Osteoblast (primary cell): ENCODE results near the gene PDYN. TPM values are rescaled to one million over a fixed set of nuclear protein-coding genes. Genes with fewer than 3 reads are reported as not detected.

Experiments used
- DNase-seq: peaks from one replicate; pipeline ENCODE4 v3.0.0; 2011; ENCODE audit warnings: low spot score, mixed read lengths; ENCODE audit not compliant: insufficient read length; ENCODE audit errors: missing footprints
- H2AFZ ChIP-seq: 2 replicates; pipeline ENCODE4 v1.6.0; 2011; ENCODE audit warnings: mild to moderate bottlenecking, low read length
- H3K27ac ChIP-seq: 2 replicates; pipeline ENCODE4 v1.5.1; 2011; ENCODE audit warnings: mild to moderate bottlenecking, low read depth, low read length, moderate library complexity
- H3K27me3 ChIP-seq: 2 replicates; pipeline ENCODE4 v1.6.0; 2012; ENCODE audit warnings: mild to moderate bottlenecking, control low read depth, inconsistent platforms, low read length, moderate library complexity; ENCODE audit not compliant: insufficient read depth
- H3K36me3 ChIP-seq: 2 replicates; pipeline ENCODE4 v1.5.1; 2011; ENCODE audit warnings: mild to moderate bottlenecking, low read length, control low read depth, moderate library complexity; ENCODE audit not compliant: insufficient read depth
- H3K4me1 ChIP-seq: 2 replicates; pipeline ENCODE4 v1.5.1; 2011; ENCODE audit warnings: mild to moderate bottlenecking, low read length, control low read depth, moderate library complexity; ENCODE audit not compliant: insufficient read depth
- H3K4me2 ChIP-seq: 2 replicates; pipeline ENCODE4 v1.6.0; 2011; ENCODE audit warnings: mild to moderate bottlenecking, low read length; ENCODE audit not compliant: insufficient read depth
- H3K4me3 ChIP-seq: fragments of 200-600 bp; sonication (generic); 3 replicates; pipeline ENCODE4 v1.5.1; 2012; ENCODE audit warnings: mild to moderate bottlenecking, low read length, inconsistent platforms; ENCODE audit not compliant: insufficient read depth
- H3K79me2 ChIP-seq: 2 replicates; pipeline ENCODE4 v1.6.0; 2012; ENCODE audit warnings: mild to moderate bottlenecking, low read length, control low read depth, inconsistent platforms; ENCODE audit not compliant: insufficient read depth
- H3K9me3 ChIP-seq: 2 replicates; pipeline ENCODE4 v1.5.1; 2011; ENCODE audit warnings: low read depth, low read length, control low read depth
- H4K20me1 ChIP-seq: 2 replicates; pipeline ENCODE4 v1.6.0; 2012; ENCODE audit warnings: mild to moderate bottlenecking, low read length, control low read depth; ENCODE audit not compliant: insufficient read depth
- total RNA-seq: library from RNA; depleted of rRNA; stranded (reverse); fragments of >200 nt; gene quantifications from 2 replicates; pipeline ENCODE4 v1.2.3, GENCODE V29; 2012
- TF ChIP-seq, protein P1 (sequence below): IDR thresholded peaks from 2 replicates; pipeline ENCODE4 v1.5.1; 2011; ENCODE audit warnings: mild to moderate bottlenecking, low read depth, low read length, moderate library complexity; ENCODE audit errors: extremely low read depth

The PDYN gene
- total RNA-seq, 1 donor, result not detected

DNA sequence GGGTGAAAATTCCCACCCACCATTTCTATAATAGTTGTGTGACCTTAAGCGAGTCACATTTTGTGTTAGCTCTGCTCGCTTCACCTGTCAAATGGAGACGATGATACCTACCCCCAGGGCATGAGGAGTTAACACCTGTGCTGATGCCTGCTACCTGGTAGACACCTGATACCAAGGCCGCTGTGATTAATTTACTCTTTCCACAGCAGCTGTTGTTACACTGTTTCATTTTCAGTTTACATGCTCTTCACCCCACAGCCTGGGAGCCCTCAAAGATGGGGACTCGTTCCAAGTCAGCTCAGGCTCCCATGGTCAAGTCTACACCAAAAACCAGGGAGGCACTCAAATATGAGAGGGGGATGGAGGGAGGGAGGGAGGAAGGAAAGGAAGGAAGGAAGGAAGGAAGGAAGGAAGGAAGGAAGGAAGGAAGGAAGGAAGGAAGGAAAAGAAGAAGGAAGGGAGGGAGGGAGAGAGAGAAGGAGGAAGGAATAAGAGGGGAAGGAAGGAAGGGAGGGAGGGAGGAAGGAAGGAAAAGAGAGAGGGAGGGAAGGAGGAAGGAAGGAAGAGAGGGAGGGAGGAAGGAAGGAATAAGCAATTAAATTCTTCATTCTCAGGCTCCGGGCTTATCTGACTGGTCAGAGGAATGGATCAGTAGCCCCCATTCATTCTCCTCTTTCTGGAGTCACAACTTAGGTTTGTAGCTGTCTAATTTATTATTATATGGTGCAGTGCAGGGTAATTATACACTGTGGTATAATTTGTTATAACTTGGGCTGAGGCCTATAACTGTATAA is 40.9 kb downstream of the PDYN start:
- no peaks in the 10 kb centered on the region for H3K4me1 ChIP-seq
- H4K20me1 ChIP-seq, result no peaks in the 10 kb centered on the region
- no peak overlapping the region for H2AFZ ChIP-seq
- DNase-seq, result no peak
- no peaks in the 10 kb centered on the region for H3K36me3 ChIP-seq
- H3K4me2 ChIP-seq, result no peak overlapping the region
- H3K27ac ChIP-seq, result no peak overlapping the region
- no peaks in the 10 kb centered on the region for H3K79me2 ChIP-seq
- H3K27me3 ChIP-seq, result peaks cover 16% of the 10 kb centered on the region
- TF ChIP-seq, protein P1, sequence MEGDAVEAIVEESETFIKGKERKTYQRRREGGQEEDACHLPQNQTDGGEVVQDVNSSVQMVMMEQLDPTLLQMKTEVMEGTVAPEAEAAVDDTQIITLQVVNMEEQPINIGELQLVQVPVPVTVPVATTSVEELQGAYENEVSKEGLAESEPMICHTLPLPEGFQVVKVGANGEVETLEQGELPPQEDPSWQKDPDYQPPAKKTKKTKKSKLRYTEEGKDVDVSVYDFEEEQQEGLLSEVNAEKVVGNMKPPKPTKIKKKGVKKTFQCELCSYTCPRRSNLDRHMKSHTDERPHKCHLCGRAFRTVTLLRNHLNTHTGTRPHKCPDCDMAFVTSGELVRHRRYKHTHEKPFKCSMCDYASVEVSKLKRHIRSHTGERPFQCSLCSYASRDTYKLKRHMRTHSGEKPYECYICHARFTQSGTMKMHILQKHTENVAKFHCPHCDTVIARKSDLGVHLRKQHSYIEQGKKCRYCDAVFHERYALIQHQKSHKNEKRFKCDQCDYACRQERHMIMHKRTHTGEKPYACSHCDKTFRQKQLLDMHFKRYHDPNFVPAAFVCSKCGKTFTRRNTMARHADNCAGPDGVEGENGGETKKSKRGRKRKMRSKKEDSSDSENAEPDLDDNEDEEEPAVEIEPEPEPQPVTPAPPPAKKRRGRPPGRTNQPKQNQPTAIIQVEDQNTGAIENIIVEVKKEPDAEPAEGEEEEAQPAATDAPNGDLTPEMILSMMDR, result no peak
- no peak overlapping the region for H3K4me3 ChIP-seq
- no peaks in the 10 kb centered on the region for H3K9me3 ChIP-seq

DNA sequence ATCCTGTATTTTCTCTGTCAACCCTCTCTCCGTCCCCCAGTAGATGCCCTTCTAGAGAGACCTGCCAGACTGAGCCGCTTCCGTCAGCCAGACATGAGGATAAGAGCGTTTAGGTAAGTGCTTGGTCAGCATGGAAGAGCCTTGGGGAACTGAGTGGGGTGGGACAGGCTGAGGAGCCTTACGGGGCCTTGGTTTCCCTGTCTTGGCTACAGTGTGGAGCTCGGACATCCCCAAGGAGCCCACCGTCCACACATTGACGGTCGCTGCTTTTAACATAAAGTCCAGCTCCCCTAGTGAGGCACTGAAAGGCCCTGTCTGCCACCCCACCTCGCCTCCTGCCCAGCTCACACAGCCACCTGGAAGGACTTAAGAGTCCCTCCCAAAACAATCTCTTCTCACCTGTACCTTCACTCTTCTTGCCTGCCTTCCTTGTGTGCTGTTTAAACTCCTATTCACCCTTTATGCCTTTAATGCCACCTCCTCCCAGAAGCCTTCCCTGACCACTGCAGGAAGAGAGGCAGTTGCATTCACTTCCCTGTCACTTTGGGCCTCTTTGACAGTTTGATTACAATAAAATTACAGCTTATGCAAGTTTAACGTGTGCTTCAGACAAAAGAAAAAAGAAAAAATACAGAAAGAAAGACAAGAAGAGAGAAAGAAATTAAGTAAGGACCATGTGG is 42.3 kb downstream of the PDYN start:
- H2AFZ ChIP-seq, result no peak overlapping the region
- DNase-seq, result no peak
- no peak overlapping the region for H3K4me3 ChIP-seq
- no peak overlapping the region for H3K4me2 ChIP-seq
- no peak overlapping the region for H3K27ac ChIP-seq
- H3K36me3 ChIP-seq, result no peaks in the 10 kb centered on the region
- H3K79me2 ChIP-seq, result no peaks in the 10 kb centered on the region
- TF ChIP-seq, protein P1, result no peak
- H3K27me3 ChIP-seq, result peaks cover 23% of the 10 kb centered on the region
- no peaks in the 10 kb centered on the region for H3K9me3 ChIP-seq
- peaks cover 5% of the 10 kb centered on the region for H3K4me1 ChIP-seq
- H4K20me1 ChIP-seq, result no peaks in the 10 kb centered on the region

DNA sequence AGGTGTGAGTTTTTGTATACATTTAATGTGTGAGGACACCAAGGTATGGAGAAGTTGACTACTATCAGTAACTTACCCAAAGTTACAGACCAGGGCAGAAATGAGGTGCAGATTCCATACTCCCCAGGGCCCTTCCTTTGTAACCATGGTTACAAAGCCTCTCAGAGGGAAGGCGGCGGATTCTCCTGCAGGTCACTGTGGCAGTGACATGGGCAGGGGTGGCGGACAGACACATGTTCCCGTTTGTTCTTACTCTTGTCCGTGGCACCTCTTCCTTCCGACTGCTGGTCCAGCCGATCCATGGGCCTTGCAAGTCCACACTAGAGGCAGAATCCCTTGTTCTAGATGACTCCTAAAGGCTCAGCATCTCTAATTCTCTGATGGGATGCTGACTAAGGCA is 43.0 kb downstream of the PDYN start:
- no peak overlapping the region for H3K4me3 ChIP-seq
- TF ChIP-seq, protein P1, result no peak
- H3K27me3 ChIP-seq, result peaks cover 24% of the 10 kb centered on the region
- H3K27ac ChIP-seq, result no peak overlapping the region
- no peak for DNase-seq
- H3K4me1 ChIP-seq, result peaks cover 6% of the 10 kb centered on the region
- H4K20me1 ChIP-seq, result no peaks in the 10 kb centered on the region
- no peaks in the 10 kb centered on the region for H3K36me3 ChIP-seq
- H3K4me2 ChIP-seq, result no peak overlapping the region
- H3K9me3 ChIP-seq, result no peaks in the 10 kb centered on the region
- H3K79me2 ChIP-seq, result no peaks in the 10 kb centered on the region
- no peak overlapping the region for H2AFZ ChIP-seq
